ENCODE measurements around the gene PDPN. TPM values are rescaled to one million over a fixed set of nuclear protein-coding genes. Genes with fewer than 3 reads are reported as not detected.

Gene PDPN
- total RNA-seq, 1 experiment from 2014 or later: not detected

DNA sequence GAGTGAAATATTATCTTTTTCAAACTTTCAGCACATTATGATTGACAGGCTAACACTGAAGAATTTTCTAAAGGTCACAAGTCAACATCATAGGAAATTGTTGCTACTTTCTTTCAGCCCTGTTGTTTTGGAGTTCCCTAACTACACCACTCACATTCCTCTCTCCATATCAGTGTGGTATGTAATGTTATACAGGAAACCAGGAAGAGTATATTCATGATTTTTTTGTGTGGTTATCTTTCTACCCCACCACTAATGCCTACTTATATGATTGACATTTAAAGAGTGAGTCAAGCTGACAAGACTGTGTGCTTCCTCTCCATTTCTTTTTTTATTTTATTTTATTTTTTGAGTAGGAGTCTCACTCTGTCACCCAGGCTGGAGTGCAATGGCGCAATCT lies 68.6 kb downstream of the PDPN start:
- Histone ChIP-seq H3K36me3 (ENCODE audit: insufficient read depth, low read length) (no peaks in the 10 kb centered on the region), H4K20me1 (ENCODE audit: insufficient read depth, low read depth, low read length) (no peaks in the 10 kb centered on the region), H2AFZ (ENCODE audit: low read length) (no peak overlapping the region), H3K27ac (ENCODE audit: low read length) (no peak overlapping the region), H3K9me2 (replicated peaks; ENCODE audit: insufficient read depth, low read length) (0 out of 2 replicates have a peak, but pooled peaks cover 3% of the 10 kb centered on the region), H3K9ac (ENCODE audit: low read length) (no peak overlapping the region), H3K9me3 (ENCODE audit: low read length) (no peaks in the 10 kb centered on the region), H3K4me3 (ENCODE audit: low read length) (no peak overlapping the region), H3K4me1 (ENCODE audit: low read length) (no peaks in the 10 kb centered on the region), H3K27me3 (ENCODE audit: low read length) (no peaks in the 10 kb centered on the region), H3K79me2 (ENCODE audit: low read length) (no peaks in the 10 kb centered on the region), H3K4me2 (ENCODE audit: low read depth, low read length, poor library complexity, severe bottlenecking) (no peak overlapping the region)
- no peak for DNase-seq

DNA sequence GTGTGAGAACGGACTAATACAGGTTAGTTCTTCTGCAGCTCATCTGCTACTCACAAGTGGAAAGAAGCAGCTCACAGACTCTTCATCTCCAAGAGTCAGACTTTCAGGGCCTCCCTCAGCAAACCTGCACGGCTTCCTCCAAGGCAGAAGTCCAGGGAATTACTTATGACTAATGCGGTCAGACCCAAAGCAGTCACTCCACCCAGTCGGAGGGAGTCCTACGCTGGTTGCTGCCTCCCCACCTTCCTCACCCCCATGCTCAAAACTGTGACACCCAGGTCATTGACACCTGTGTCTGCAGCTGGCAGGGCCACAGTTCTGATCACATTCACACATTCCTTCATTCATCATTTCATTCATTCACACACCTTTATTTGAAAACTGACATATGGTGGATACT lies 77.9 kb downstream of the PDPN start:
- no peak overlapping the region for H3K27ac ChIP-seq (ENCODE audit: low read length)
- no peaks in the 10 kb centered on the region for H4K20me1 ChIP-seq (ENCODE audit: insufficient read depth, low read depth, low read length)
- no peaks in the 10 kb centered on the region for H3K27me3 ChIP-seq (ENCODE audit: low read length)
- H3K9ac ChIP-seq (ENCODE audit: low read length): no peak overlapping the region
- H3K4me3 ChIP-seq (ENCODE audit: low read length): no peak overlapping the region
- H3K79me2 ChIP-seq (ENCODE audit: low read length): no peaks in the 10 kb centered on the region
- no peak for DNase-seq
- no peaks in the 10 kb centered on the region; the same call in 1 of the 2 replicates for H3K9me3 ChIP-seq (ENCODE audit: low read length)
- H3K36me3 ChIP-seq (ENCODE audit: insufficient read depth, low read length): no peaks in the 10 kb centered on the region
- H3K9me2 ChIP-seq (replicated peaks; ENCODE audit: insufficient read depth, low read length): no peaks in the 10 kb centered on the region
- H3K4me1 ChIP-seq (ENCODE audit: low read length): peaks cover 11% of the 10 kb centered on the region
- H2AFZ ChIP-seq (ENCODE audit: low read length): no peak overlapping the region
- no peak overlapping the region for H3K4me2 ChIP-seq (ENCODE audit: low read depth, low read length, poor library complexity, severe bottlenecking)

DNA sequence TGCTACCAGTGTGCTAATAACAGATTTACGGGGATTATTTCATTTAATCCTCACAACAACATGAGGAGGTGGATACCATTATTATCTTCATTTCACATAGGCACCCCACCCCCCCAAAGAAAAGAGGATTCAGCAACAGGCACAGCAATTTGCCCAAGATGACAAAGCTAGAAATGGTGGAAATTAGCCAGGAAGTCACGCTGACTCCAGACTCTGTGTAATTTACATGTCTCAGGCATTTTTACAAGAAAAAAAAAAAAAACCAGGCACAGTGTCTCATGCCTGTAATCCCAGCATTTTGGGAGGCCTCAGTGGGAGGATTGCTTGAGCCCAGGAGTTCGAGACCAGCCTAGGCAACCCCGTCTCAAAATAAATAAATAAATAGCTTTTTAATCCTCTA lies 78.9 kb downstream of the PDPN start:
- Histone ChIP-seq H3K27me3 (ENCODE audit: low read length) (no peaks in the 10 kb centered on the region), H4K20me1 (ENCODE audit: insufficient read depth, low read depth, low read length) (no peaks in the 10 kb centered on the region), H3K9me2 (replicated peaks; ENCODE audit: insufficient read depth, low read length) (no peaks in the 10 kb centered on the region), H3K9ac (ENCODE audit: low read length) (no peak overlapping the region), H3K36me3 (ENCODE audit: insufficient read depth, low read length) (no peaks in the 10 kb centered on the region), H3K4me2 (ENCODE audit: low read depth, low read length, poor library complexity, severe bottlenecking) (no peak overlapping the region), H3K4me1 (ENCODE audit: low read length) (peaks cover 19% of the 10 kb centered on the region), H3K4me3 (ENCODE audit: low read length) (no peak overlapping the region), H3K27ac (ENCODE audit: low read length) (no peak overlapping the region), H3K79me2 (ENCODE audit: low read length) (no peaks in the 10 kb centered on the region), H2AFZ (ENCODE audit: low read length) (no peak overlapping the region), H3K9me3 (ENCODE audit: low read length) (no peaks in the 10 kb centered on the region; the same call in 1 of the 2 replicates)
- no peak for DNase-seq

DNA sequence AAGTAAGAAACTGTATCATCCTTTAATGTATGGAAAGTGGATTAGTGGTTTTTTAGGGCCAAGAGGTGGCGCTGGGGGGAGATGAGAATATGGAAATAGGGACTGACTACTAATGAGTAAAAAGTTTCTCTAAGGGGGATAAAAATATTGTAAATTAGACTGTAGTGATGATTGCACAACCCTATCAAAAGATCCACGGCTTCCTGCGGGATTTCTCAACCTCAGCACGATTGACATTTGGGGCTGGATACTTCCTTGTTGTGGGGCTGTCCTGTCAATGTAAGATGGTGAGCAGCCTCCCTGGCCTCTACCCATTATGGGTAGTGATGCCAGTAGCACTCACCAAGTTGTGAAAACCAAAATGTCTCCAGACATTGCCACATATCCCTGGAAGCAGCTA lies 80.3 kb downstream of the PDPN start:
- no peaks in the 10 kb centered on the region for H3K79me2 ChIP-seq (ENCODE audit: low read length)
- no peaks in the 10 kb centered on the region for H3K9me2 ChIP-seq (replicated peaks; ENCODE audit: insufficient read depth, low read length)
- H3K36me3 ChIP-seq (ENCODE audit: insufficient read depth, low read length): no peaks in the 10 kb centered on the region
- no peak overlapping the region for H2AFZ ChIP-seq (ENCODE audit: low read length)
- no peak overlapping the region for H3K9ac ChIP-seq (ENCODE audit: low read length)
- no peaks in the 10 kb centered on the region for H3K27me3 ChIP-seq (ENCODE audit: low read length)
- no peak overlapping the region for H3K4me2 ChIP-seq (ENCODE audit: low read depth, low read length, poor library complexity, severe bottlenecking)
- no peak for DNase-seq
- H4K20me1 ChIP-seq (ENCODE audit: insufficient read depth, low read depth, low read length): no peaks in the 10 kb centered on the region
- H3K9me3 ChIP-seq (ENCODE audit: low read length): no peaks in the 10 kb centered on the region; the same call in 1 of the 2 replicates
- no peak overlapping the region for H3K4me3 ChIP-seq (ENCODE audit: low read length)
- H3K27ac ChIP-seq (ENCODE audit: low read length): no peak overlapping the region
- H3K4me1 ChIP-seq (ENCODE audit: low read length): peaks cover 29% of the 10 kb centered on the region

DNA sequence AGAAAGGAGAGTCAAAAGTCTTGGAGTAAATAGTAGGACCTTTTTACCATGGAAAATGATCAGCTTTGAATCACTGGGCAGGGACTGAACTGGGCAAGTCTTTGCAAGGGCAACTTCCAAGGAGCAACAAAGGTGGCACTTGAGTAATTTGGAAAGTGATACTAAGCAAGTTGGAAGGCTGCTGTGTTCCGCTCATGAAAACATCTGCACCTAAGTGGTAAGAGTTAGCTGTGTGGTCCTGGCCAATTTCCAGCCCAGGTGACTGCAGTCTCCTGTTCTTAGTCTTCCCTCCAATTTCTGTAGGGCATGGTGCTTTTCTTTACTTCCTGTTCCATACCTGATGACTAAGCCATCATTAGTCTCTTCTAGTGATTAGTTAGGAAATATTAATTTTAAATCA lies 80.8 kb downstream of the PDPN start:
- H4K20me1 ChIP-seq (ENCODE audit: insufficient read depth, low read depth, low read length): no peaks in the 10 kb centered on the region
- no peak overlapping the region for H2AFZ ChIP-seq (ENCODE audit: low read length)
- H3K9me3 ChIP-seq (ENCODE audit: low read length): no peaks in the 10 kb centered on the region; the same call in 1 of the 2 replicates
- DNase-seq: no peak
- no peaks in the 10 kb centered on the region for H3K27me3 ChIP-seq (ENCODE audit: low read length)
- H3K4me1 ChIP-seq (ENCODE audit: low read length): peaks cover 29% of the 10 kb centered on the region
- H3K9me2 ChIP-seq (replicated peaks; ENCODE audit: insufficient read depth, low read length): no peaks in the 10 kb centered on the region
- no peak overlapping the region for H3K27ac ChIP-seq (ENCODE audit: low read length)
- no peaks in the 10 kb centered on the region for H3K79me2 ChIP-seq (ENCODE audit: low read length)
- no peak overlapping the region for H3K4me2 ChIP-seq (ENCODE audit: low read depth, low read length, poor library complexity, severe bottlenecking)
- no peak overlapping the region for H3K9ac ChIP-seq (ENCODE audit: low read length)
- H3K4me3 ChIP-seq (ENCODE audit: low read length): no peak overlapping the region
- H3K36me3 ChIP-seq (ENCODE audit: insufficient read depth, low read length): no peaks in the 10 kb centered on the region

DNA sequence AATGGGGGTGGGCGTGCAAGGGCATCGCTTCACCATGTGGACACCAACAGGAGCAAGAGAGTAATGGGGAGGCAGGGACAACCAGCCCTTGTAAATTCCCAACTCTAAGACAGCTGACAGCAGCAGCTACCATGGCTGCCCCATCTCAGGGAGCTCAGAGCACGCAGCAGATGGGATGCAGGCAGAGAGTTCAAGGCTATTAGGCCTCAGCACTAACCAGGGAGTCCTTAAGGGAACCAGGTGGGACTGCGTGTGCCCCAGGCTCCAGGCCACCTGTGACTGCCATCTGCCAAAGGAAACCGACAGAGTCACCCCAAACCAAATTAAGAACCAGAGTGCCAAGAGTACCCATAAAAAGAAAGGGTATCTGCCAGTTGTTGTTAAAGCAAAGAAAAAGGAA lies 82.7 kb downstream of the PDPN start:
- Histone ChIP-seq H3K4me2 (ENCODE audit: low read depth, low read length, poor library complexity, severe bottlenecking) (peak overlapping the region; percentile 36), H4K20me1 (ENCODE audit: insufficient read depth, low read depth, low read length) (no peaks in the 10 kb centered on the region), H2AFZ (ENCODE audit: low read length) (peak overlapping the region; percentile 38; the same call in 1 of the 2 replicates), H3K36me3 (ENCODE audit: insufficient read depth, low read length) (no peaks in the 10 kb centered on the region), H3K27ac (ENCODE audit: low read length) (0 out of 2 replicates have a peak overlapping the region, but pooled peaks have one; percentile 22), H3K27me3 (ENCODE audit: low read length) (no peaks in the 10 kb centered on the region), H3K4me3 (ENCODE audit: low read length) (no peak overlapping the region), H3K79me2 (ENCODE audit: low read length) (no peaks in the 10 kb centered on the region), H3K9ac (ENCODE audit: low read length) (peak overlapping the region; percentile 8; the same call in 1 of the 2 replicates), H3K9me2 (replicated peaks; ENCODE audit: insufficient read depth, low read length) (no peaks in the 10 kb centered on the region), H3K9me3 (ENCODE audit: low read length) (no peaks in the 10 kb centered on the region), H3K4me1 (ENCODE audit: low read length) (peaks cover 29% of the 10 kb centered on the region)
- no peak for DNase-seq

Small RNA genes within 50 kb of the gene (small RNA-seq; reads per million reads assigned to genes)
- not detected for gene RNA5SP41

Other genes with a start within 250 kb of the PDPN start
- not detected in 2 replicates for gene PRAMEF14, start 236.7 kb upstream of the PDPN start, total RNA-seq (2014; rRNA removed; shearing (Covaris generic); ENCODE audit: low replicate concordance)
- gene PRAMEF19, start 211.9 kb upstream of the PDPN start, total RNA-seq (2014; rRNA removed; shearing (Covaris generic); ENCODE audit: low replicate concordance): not detected in 2 replicates
- gene PRAMEF17, start 194.2 kb upstream of the PDPN start, total RNA-seq (2014; rRNA removed; shearing (Covaris generic); ENCODE audit: low replicate concordance): not detected in 2 replicates
- gene PRAMEF20, start 173.4 kb upstream of the PDPN start, total RNA-seq (2014; rRNA removed; shearing (Covaris generic); ENCODE audit: low replicate concordance): not detected in 2 replicates
- not detected in 2 replicates for gene LRRC38, start 69.8 kb upstream of the PDPN start, total RNA-seq (2014; rRNA removed; shearing (Covaris generic); ENCODE audit: low replicate concordance)
- gene PRDM2, start 116.4 kb downstream of the PDPN start, total RNA-seq (2014; rRNA removed; shearing (Covaris generic); ENCODE audit: low replicate concordance): 28.3 and 36.0 TPM in 2 replicates

Measured in Karpas-422 (cell line).